OCI-LY7 (cell line): ENCODE results near the gene DDX39B.

Experiments
- EZH2phosphoT487 ChIP-seq: fragments of 200-600 bp; sonication (generic); IDR thresholded peaks from 2 replicates; pipeline ENCODE4 v1.6.1; 2018; ENCODE audit warnings: low read depth, borderline replicate concordance, mild to moderate bottlenecking, mixed run types, antibody characterized with exemption, low read length, moderate library complexity, mixed read lengths
- TF ChIP-seq, protein P1 (sequence below): fragments of 200-600 bp; sonication (generic); conservative IDR thresholded peaks from 2 replicates; pipeline ENCODE4 v1.5.1; 2014; ENCODE audit warnings: mild to moderate bottlenecking, antibody characterized with exemption, low read length, moderate library complexity, mixed read lengths

DNA sequence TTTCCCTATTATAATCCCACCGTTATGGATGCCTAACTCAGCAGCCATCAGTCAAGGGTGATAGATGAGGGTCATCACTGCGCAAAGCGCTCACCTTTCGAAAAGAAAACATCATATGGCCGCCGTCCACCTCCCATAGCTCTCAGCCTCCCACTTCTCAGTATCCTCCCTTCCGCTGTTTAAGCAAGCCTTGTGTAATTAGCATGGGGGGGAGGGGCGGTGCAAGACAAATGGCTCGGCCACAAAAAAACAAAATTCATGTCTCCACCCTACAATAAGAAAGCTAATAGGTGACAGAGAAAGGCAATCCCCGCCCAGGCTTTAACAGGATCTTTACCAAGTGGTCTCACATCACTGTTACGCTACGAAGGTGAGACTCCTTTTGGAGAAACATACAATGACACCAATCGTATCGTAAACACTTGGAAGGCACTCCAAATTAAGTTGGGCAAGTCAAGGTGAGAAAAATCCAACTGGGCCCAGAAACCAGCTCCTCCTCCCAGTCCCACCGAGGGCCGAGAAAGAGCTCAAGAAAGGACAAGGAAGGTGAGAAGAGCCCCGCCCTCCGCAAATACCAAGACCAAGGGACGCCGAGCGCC lies 645 bp downstream of the DDX39B start:
- TF ChIP-seq, protein P1, sequence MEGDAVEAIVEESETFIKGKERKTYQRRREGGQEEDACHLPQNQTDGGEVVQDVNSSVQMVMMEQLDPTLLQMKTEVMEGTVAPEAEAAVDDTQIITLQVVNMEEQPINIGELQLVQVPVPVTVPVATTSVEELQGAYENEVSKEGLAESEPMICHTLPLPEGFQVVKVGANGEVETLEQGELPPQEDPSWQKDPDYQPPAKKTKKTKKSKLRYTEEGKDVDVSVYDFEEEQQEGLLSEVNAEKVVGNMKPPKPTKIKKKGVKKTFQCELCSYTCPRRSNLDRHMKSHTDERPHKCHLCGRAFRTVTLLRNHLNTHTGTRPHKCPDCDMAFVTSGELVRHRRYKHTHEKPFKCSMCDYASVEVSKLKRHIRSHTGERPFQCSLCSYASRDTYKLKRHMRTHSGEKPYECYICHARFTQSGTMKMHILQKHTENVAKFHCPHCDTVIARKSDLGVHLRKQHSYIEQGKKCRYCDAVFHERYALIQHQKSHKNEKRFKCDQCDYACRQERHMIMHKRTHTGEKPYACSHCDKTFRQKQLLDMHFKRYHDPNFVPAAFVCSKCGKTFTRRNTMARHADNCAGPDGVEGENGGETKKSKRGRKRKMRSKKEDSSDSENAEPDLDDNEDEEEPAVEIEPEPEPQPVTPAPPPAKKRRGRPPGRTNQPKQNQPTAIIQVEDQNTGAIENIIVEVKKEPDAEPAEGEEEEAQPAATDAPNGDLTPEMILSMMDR: no peak
- TF ChIP-seq EZH2phosphoT487: no peak
